Activated naive CD4-positive, alpha-beta T cell treated with anti-CD3 and anti-CD28 coated beads, Interleukin-2, amount 50 U/mL, for 72 hours (primary cell): ENCODE results near the gene AFAP1L2. TPM values are rescaled to one million over a fixed set of nuclear protein-coding genes. Genes with fewer than 3 reads are reported as not detected.

Source experiments
- ATAC-seq, 2 donors: fragments of 150-1000 bp; cut with Tn5 transposase; 2 replicates each; pipeline ENCODE4 v1.10.0; 2021; ENCODE audit warnings: mild to moderate bottlenecking in 2 of 2, moderate library complexity in 2 of 2
- DNase-seq, 2 donors: peaks; one replicate each; pipeline ENCODE4 v3.0.0; 2021 to 2022; ENCODE audit warnings: low spot score in 2 of 2
- H3K27ac Mint-ChIP-seq, 2 donors: one replicate each; pipeline ENCODE4 v1.8.0; 2022; ENCODE audit warnings: mild to moderate bottlenecking in 2 of 2, mixed read lengths in 2 of 2
- H3K36me3 Mint-ChIP-seq, 2 donors: one replicate each; pipeline ENCODE4 v1.8.0; 2022; ENCODE audit warnings: mixed read lengths in 2 of 2
- H3K9me3 Mint-ChIP-seq, 2 donors: one replicate each; pipeline ENCODE4 v1.8.0; 2022; ENCODE audit warnings: mixed read lengths in 2 of 2
- total RNA-seq, 2 donors: library from RNA; stranded (reverse); gene quantifications; one replicate each; pipeline ENCODE4 v1.2.3, GENCODE V29; 2022

Gene AFAP1L2
- total RNA-seq, 2 donors from 2014 or later = 0.98 to 2.7 TPM

GRCh38 chr10:114380060-114380459, 24.2 kb downstream of the AFAP1L2 start:
- ATAC-seq (no peak), DNase-seq (no peak)
- Mint-ChIP-seq H3K27ac (no peak overlapping the region), H3K36me3 (no peaks in the 10 kb centered on the region), H3K9me3 (no peaks in the 10 kb centered on the region)

GRCh38 chr10:114379631-114380041, 24.7 kb downstream of the AFAP1L2 start:
- H3K27ac Mint-ChIP-seq = no peak overlapping the region

GRCh38 chr10:114376523-114376922, 27.8 kb downstream of the AFAP1L2 start:
- H3K27ac Mint-ChIP-seq = no peak overlapping the region
- no peaks in the 10 kb centered on the region for H3K36me3 Mint-ChIP-seq
- DNase-seq (no peak), ATAC-seq (no peak)
- H3K9me3 Mint-ChIP-seq = no peaks in the 10 kb centered on the region

More at GRCh38 chr10:114379631-114380041, 24.7 kb downstream of the AFAP1L2 start:
- DNase-seq = no peak
- no peaks in the 10 kb centered on the region for H3K36me3 Mint-ChIP-seq
- ATAC-seq = no peak
- H3K9me3 Mint-ChIP-seq = no peaks in the 10 kb centered on the region

GRCh38 chr10:114375047-114375446, 29.3 kb downstream of the AFAP1L2 start:
- no peaks in the 10 kb centered on the region for H3K9me3 Mint-ChIP-seq
- no peak for ATAC-seq

GRCh38 chr10:114374053-114374791, 30.1 kb downstream of the AFAP1L2 start:
- Mint-ChIP-seq H3K9me3 (no peaks in the 10 kb centered on the region), H3K27ac (no peak overlapping the region), H3K36me3 (no peaks in the 10 kb centered on the region)
- ATAC-seq = no peak
- no peak for DNase-seq

More at GRCh38 chr10:114375047-114375446, 29.3 kb downstream of the AFAP1L2 start:
- H3K27ac Mint-ChIP-seq = no peak overlapping the region
- no peak for DNase-seq
- no peaks in the 10 kb centered on the region for H3K36me3 Mint-ChIP-seq

GRCh38 chr10:114373631-114374030, 30.7 kb downstream of the AFAP1L2 start:
- no peak for DNase-seq
- no peaks in the 10 kb centered on the region for H3K9me3 Mint-ChIP-seq

GRCh38 chr10:114372995-114373394, 31.3 kb downstream of the AFAP1L2 start:
- no peak for ATAC-seq
- no peak overlapping the region for H3K27ac Mint-ChIP-seq
- no peaks in the 10 kb centered on the region for H3K9me3 Mint-ChIP-seq

More at GRCh38 chr10:114373631-114374030, 30.7 kb downstream of the AFAP1L2 start:
- Mint-ChIP-seq H3K27ac (no peak overlapping the region), H3K36me3 (no peaks in the 10 kb centered on the region)
- ATAC-seq = no peak

GRCh38 chr10:114372179-114372578, 32.1 kb downstream of the AFAP1L2 start:
- Mint-ChIP-seq H3K27ac (no peak overlapping the region), H3K9me3 (no peaks in the 10 kb centered on the region), H3K36me3 (no peaks in the 10 kb centered on the region)
- no peak for DNase-seq
- ATAC-seq = no peak

More at GRCh38 chr10:114372995-114373394, 31.3 kb downstream of the AFAP1L2 start:
- no peak for DNase-seq
- no peaks in the 10 kb centered on the region for H3K36me3 Mint-ChIP-seq

- no peak overlapping the region for H3K27ac Mint-ChIP-seq
- H3K9me3 Mint-ChIP-seq = no peaks in the 10 kb centered on the region
- ATAC-seq (no peak), DNase-seq (no peak)
- no peaks in the 10 kb centered on the region for H3K36me3 Mint-ChIP-seq
Observed at GRCh38 chr10:114370966-114371365, 33.3 kb downstream of the AFAP1L2 start.

GRCh38 chr10:114370199-114370598, 34.1 kb downstream of the AFAP1L2 start:
- DNase-seq (no peak), ATAC-seq (no peak)
- Mint-ChIP-seq H3K27ac (no peak overlapping the region), H3K9me3 (no peaks in the 10 kb centered on the region), H3K36me3 (no peaks in the 10 kb centered on the region)

GRCh38 chr10:114368057-114368391, 36.3 kb downstream of the AFAP1L2 start:
- no peak for DNase-seq
- Mint-ChIP-seq H3K36me3 (no peaks in the 10 kb centered on the region), H3K9me3 (no peaks in the 10 kb centered on the region), H3K27ac (no peak overlapping the region)
- no peak for ATAC-seq

GRCh38 chr10:114367351-114368056, 36.8 kb downstream of the AFAP1L2 start:
- DNase-seq (no peak), ATAC-seq (no peak)
- Mint-ChIP-seq H3K27ac (no peak overlapping the region), H3K36me3 (no peaks in the 10 kb centered on the region), H3K9me3 (no peaks in the 10 kb centered on the region)

GRCh38 chr10:114364726-114365125, 39.6 kb downstream of the AFAP1L2 start:
- Mint-ChIP-seq H3K9me3 (no peaks in the 10 kb centered on the region), H3K36me3 (no peaks in the 10 kb centered on the region), H3K27ac (no peak overlapping the region)
- DNase-seq = no peak
- ATAC-seq = no peak

GRCh38 chr10:114363745-114364454, 40.4 kb downstream of the AFAP1L2 start:
- ATAC-seq = no peak
- Mint-ChIP-seq H3K9me3 (no peaks in the 10 kb centered on the region), H3K27ac (no peak overlapping the region), H3K36me3 (no peaks in the 10 kb centered on the region)
- no peak for DNase-seq

- no peaks in the 10 kb centered on the region for H3K9me3 Mint-ChIP-seq
- no peak overlapping the region for H3K27ac Mint-ChIP-seq
- no peak for ATAC-seq
- DNase-seq = no peak
- H3K36me3 Mint-ChIP-seq = no peaks in the 10 kb centered on the region
Observed at GRCh38 chr10:114362826-114363355, 41.4 kb downstream of the AFAP1L2 start.

- no peaks in the 10 kb centered on the region for H3K9me3 Mint-ChIP-seq
- no peak overlapping the region for H3K27ac Mint-ChIP-seq
- no peak for DNase-seq
- no peaks in the 10 kb centered on the region for H3K36me3 Mint-ChIP-seq
- no peak for ATAC-seq
Observed at GRCh38 chr10:114359953-114360345, 44.4 kb downstream of the AFAP1L2 start.
